Measurements from ENCODE around the gene NUP98. TPM values are rescaled to one million over a fixed set of nuclear protein-coding genes. Genes with fewer than 3 reads are reported as not detected.

Gene NUP98
- total RNA-seq, 2 experiments from 2014 or later = 161 to 186 TPM

GRCh38 chr11:3807909-3808860, 10.8 kb upstream of the NUP98 start, which contains the start of gene PGAP2:
Gene PGAP2 (plus strand): TSS chr11:3808560. CDS start chr11:3811260, 2,700 bp downstream.
- H3K4me1 ChIP-seq (ENCODE audit: insufficient read depth, low read length) = peaks cover 21% of the 10 kb centered on the region
- Mint-ChIP-seq H3K36me3 (ENCODE audit: low read depth) (peaks cover 9% of the 10 kb centered on the region), H3K4me3 (peak within 1 kb of the TSS; percentile 95), H3K9me3 (no peaks in the 10 kb centered on the region), H3K4me1 (ENCODE audit: low read depth) (peaks cover 24% of the 10 kb centered on the region), H3K27me3 (no peaks in the 10 kb centered on the region), H3K27ac (peak within 1 kb of the TSS; percentile 84)
- H3K36me3 ChIP-seq (ENCODE audit: insufficient read depth, low read length) = no peaks in the 10 kb centered on the region
- DNase-seq (peak; percentile 27 to 77 (median 52)), ATAC-seq (ENCODE audit: poor library complexity) (peak; percentile 74)
- intact Hi-C loops (cut with DNase I, micrococcal nuclease) = loop anchor here (1.0 to 5.0 kb wide), 3 partner anchors 12 to 36 kb away; no protein-coding TSS in a partner anchor
- no peaks in the 10 kb centered on the region for H3K9me3 ChIP-seq (ENCODE audit: control insufficient read depth in 1 of 2, insufficient read depth in 1 of 2, low read length in 2 of 2)
- CTCF ChIA-PET = interaction anchor here (0.6 to 3.6 kb wide), 29 partner anchors 11 to 264 kb away, joined by 3 to 37 read pairs (median 4); partner anchors contain the start of genes NUP98, RHOG and STIM1
- peak within 1 kb of the TSS; percentile 96 for H3K4me3 ChIP-seq (ENCODE audit: low read length)
- H3K27ac ChIP-seq (ENCODE audit: low read depth in 1 of 2, low read length in 2 of 2) = peak within 1 kb of the TSS in 1 of 2 donors; percentile 76
- TF ChIP-seq CTCF (IDR thresholded peaks at IDR 0.05) = peak; percentile 63
- POLR2A ChIA-PET = interaction anchor here (0.6 to 6.3 kb wide), 12 partner anchors 11 to 159 kb away, joined by 3 to 78 read pairs (median 4); partner anchors contain the start of genes NUP98, RHOG and STIM1
- no peaks in the 10 kb centered on the region for H3K27me3 ChIP-seq (ENCODE audit: control insufficient read depth in 1 of 2, insufficient read depth in 2 of 2, low read length in 2 of 2)

- intact Hi-C loops (cut with DNase I, micrococcal nuclease) = no loop called here
- Histone ChIP-seq H3K4me3 (ENCODE audit: low read length) (no peak overlapping the region), H3K27ac (ENCODE audit: low read depth in 1 of 2, low read length in 2 of 2) (no peak overlapping the region), H3K9me3 (ENCODE audit: control insufficient read depth in 1 of 2, insufficient read depth in 1 of 2, low read length in 2 of 2) (no peaks in the 10 kb centered on the region), H3K36me3 (ENCODE audit: insufficient read depth, low read length) (no peaks in the 10 kb centered on the region), H3K27me3 (ENCODE audit: control insufficient read depth in 1 of 2, insufficient read depth in 2 of 2, low read length in 2 of 2) (no peaks in the 10 kb centered on the region), H3K4me1 (ENCODE audit: insufficient read depth, low read length) (peaks cover 13% of the 10 kb centered on the region)
- ChIA-PET POLR2A (interaction anchor here (0.6 to 1.2 kb wide), 2 partner anchors 38 to 284 kb away, joined by 3 to 5 read pairs; no protein-coding TSS in a partner anchor), CTCF (no interaction called here)
- H3K27me3 Mint-ChIP-seq = no peaks in the 10 kb centered on the region
- peaks cover 8% of the 10 kb centered on the region for H3K36me3 Mint-ChIP-seq (ENCODE audit: low read depth)
- DNase-seq (no peak), ATAC-seq (ENCODE audit: poor library complexity) (no peak)
- H3K4me1 Mint-ChIP-seq (ENCODE audit: low read depth) = peaks cover 12% of the 10 kb centered on the region
- H3K4me3 Mint-ChIP-seq = no peak overlapping the region
- H3K9me3 Mint-ChIP-seq = no peaks in the 10 kb centered on the region
- H3K27ac Mint-ChIP-seq = no peak overlapping the region
- TF ChIP-seq CTCF (IDR thresholded peaks at IDR 0.05) = no peak
These were observed 6.6 kb upstream of the NUP98 start for GRCh38 chr11:3803726-3804495.

GRCh38 chr11:3802011-3802790, 4.8 kb upstream of the NUP98 start:
- DNase-seq (no peak), ATAC-seq (ENCODE audit: poor library complexity) (no peak)
- Mint-ChIP-seq H3K36me3 (ENCODE audit: low read depth) (peaks cover 8% of the 10 kb centered on the region), H3K4me3 (no peak overlapping the region), H3K27ac (no peak overlapping the region), H3K9me3 (no peaks in the 10 kb centered on the region), H3K4me1 (ENCODE audit: low read depth) (peaks cover 9% of the 10 kb centered on the region), H3K27me3 (no peaks in the 10 kb centered on the region)
- TF ChIP-seq CTCF (IDR thresholded peaks at IDR 0.05) = no peak
- intact Hi-C loops (cut with DNase I, micrococcal nuclease) = no loop called here
- CTCF ChIA-PET = no interaction called here
- Histone ChIP-seq H3K27ac (ENCODE audit: low read depth in 1 of 2, low read length in 2 of 2) (no peak overlapping the region), H3K4me3 (ENCODE audit: low read length) (no peak overlapping the region), H3K9me3 (ENCODE audit: control insufficient read depth in 1 of 2, insufficient read depth in 1 of 2, low read length in 2 of 2) (no peaks in the 10 kb centered on the region), H3K36me3 (ENCODE audit: insufficient read depth, low read length) (no peaks in the 10 kb centered on the region), H3K4me1 (ENCODE audit: insufficient read depth, low read length) (peaks cover 12% of the 10 kb centered on the region), H3K27me3 (ENCODE audit: control insufficient read depth in 1 of 2, insufficient read depth in 2 of 2, low read length in 2 of 2) (no peaks in the 10 kb centered on the region)
- POLR2A ChIA-PET = no interaction called here

Data from CD4-positive, alpha-beta T cell (primary cell).